Calu3 (cell line): ENCODE data around the gene KIAA0232. TPM values are rescaled to one million over a fixed set of nuclear protein-coding genes. Genes with fewer than 3 reads are reported as not detected.
"Not testable (repeated sequence)": the region's sequence is repeated elsewhere in the genome, so short reads cannot be mapped to it uniquely, and the experiment has no call there.

Experiments used
- BruUV-seq: library from RNA; stranded (reverse); fragments of 400-500 nt; replicated peaks from 2 replicates; lab custom pipeline; 2021; lab: Mats Ljungman, UMichigan
- CTCF ChIA-PET: fragments of 300-600 bp; sonication (Branson Sonifier 250); formaldehyde crosslinking; loops from one replicate; lab custom pipeline; 2022; ENCODE audit warnings: antibody characterized with exemption; lab: Charles Lee
- DNase-seq: peaks from one replicate; pipeline ENCODE4 v3.0.0; 2022
- H3K27ac Mint-ChIP-seq: one replicate; pipeline ENCODE4 v1.8.0; 2022; ENCODE audit warnings: mixed read lengths; ENCODE audit not compliant: unreplicated experiment
- H3K27me3 Mint-ChIP-seq: one replicate; pipeline ENCODE4 v1.8.0; 2022; ENCODE audit warnings: mixed read lengths; ENCODE audit not compliant: unreplicated experiment
- H3K36me3 Mint-ChIP-seq: one replicate; pipeline ENCODE4 v1.8.0; 2022; ENCODE audit warnings: mild to moderate bottlenecking, moderate library complexity, mixed read lengths; ENCODE audit not compliant: insufficient read depth, unreplicated experiment
- H3K4me1 Mint-ChIP-seq: one replicate; pipeline ENCODE4 v1.8.0; 2022; ENCODE audit warnings: mild to moderate bottlenecking, low read depth, mixed read lengths; ENCODE audit not compliant: unreplicated experiment
- H3K4me3 Mint-ChIP-seq: one replicate; pipeline ENCODE4 v1.8.0; 2022; ENCODE audit warnings: mild to moderate bottlenecking, low read depth, moderate library complexity, mixed read lengths; ENCODE audit not compliant: unreplicated experiment
- H3K9me3 Mint-ChIP-seq: one replicate; pipeline ENCODE4 v1.8.0; 2022; ENCODE audit warnings: low read depth, mixed read lengths; ENCODE audit not compliant: unreplicated experiment
- intact Hi-C: fragments of 100-400 bp; cut with micrococcal nuclease; formaldehyde crosslinking; loops from one replicate; pipeline ENCODE4 v1.10.0; 2022; ENCODE audit not compliant: unreplicated experiment
- total RNA-seq: library from RNA; stranded (reverse); gene quantifications from 2 replicates; pipeline ENCODE4 v1.2.3, GENCODE V29; 2022
- TF ChIP-seq, protein P1 (sequence below): fragments of 200-600 bp; IDR thresholded peaks from one replicate; pipeline ENCODE4 v1.8.0; 2022; ENCODE audit warnings: antibody characterized with exemption; ENCODE audit not compliant: unreplicated experiment

The KIAA0232 gene
- total RNA-seq, 1 experiment from 2014 or later = 17.7 TPM

- DNase-seq = no peak
- H3K4me1 Mint-ChIP-seq = peaks cover 21% of the 10 kb centered on the region
- H3K27me3 Mint-ChIP-seq = no peaks in the 10 kb centered on the region
- TF ChIP-seq, protein P1, sequence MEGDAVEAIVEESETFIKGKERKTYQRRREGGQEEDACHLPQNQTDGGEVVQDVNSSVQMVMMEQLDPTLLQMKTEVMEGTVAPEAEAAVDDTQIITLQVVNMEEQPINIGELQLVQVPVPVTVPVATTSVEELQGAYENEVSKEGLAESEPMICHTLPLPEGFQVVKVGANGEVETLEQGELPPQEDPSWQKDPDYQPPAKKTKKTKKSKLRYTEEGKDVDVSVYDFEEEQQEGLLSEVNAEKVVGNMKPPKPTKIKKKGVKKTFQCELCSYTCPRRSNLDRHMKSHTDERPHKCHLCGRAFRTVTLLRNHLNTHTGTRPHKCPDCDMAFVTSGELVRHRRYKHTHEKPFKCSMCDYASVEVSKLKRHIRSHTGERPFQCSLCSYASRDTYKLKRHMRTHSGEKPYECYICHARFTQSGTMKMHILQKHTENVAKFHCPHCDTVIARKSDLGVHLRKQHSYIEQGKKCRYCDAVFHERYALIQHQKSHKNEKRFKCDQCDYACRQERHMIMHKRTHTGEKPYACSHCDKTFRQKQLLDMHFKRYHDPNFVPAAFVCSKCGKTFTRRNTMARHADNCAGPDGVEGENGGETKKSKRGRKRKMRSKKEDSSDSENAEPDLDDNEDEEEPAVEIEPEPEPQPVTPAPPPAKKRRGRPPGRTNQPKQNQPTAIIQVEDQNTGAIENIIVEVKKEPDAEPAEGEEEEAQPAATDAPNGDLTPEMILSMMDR = no peak
- no peaks in the 10 kb centered on the region for H3K9me3 Mint-ChIP-seq
- intact Hi-C loops = no loop called here
- H3K27ac Mint-ChIP-seq = peak overlapping the region; percentile 75
- H3K4me3 Mint-ChIP-seq = peak overlapping the region; percentile 94
- CTCF ChIA-PET = interaction anchor here (0.6 kb wide), 1 partner anchor 156 kb away, joined by 3 read pairs; no protein-coding TSS in a partner anchor
- peaks cover 38% of the 10 kb centered on the region for H3K36me3 Mint-ChIP-seq
- BruUV-seq = TSS peak; percentile 27
These were observed 128.7 kb downstream of the KIAA0232 start for GRCh38 chr4:6910960-6911874.

GRCh38 chr4:6911917-6912316, 129.4 kb downstream of the KIAA0232 start:
- H3K27ac Mint-ChIP-seq, intact Hi-C loops, CTCF ChIA-PET, H3K4me3 Mint-ChIP-seq, DNase-seq, H3K9me3 Mint-ChIP-seq, H3K27me3 Mint-ChIP-seq, BruUV-seq: not testable (repeated sequence)
- Mint-ChIP-seq H3K36me3 (peaks cover 40% of the 10 kb centered on the region), H3K4me1 (peaks cover 28% of the 10 kb centered on the region)

DNA sequence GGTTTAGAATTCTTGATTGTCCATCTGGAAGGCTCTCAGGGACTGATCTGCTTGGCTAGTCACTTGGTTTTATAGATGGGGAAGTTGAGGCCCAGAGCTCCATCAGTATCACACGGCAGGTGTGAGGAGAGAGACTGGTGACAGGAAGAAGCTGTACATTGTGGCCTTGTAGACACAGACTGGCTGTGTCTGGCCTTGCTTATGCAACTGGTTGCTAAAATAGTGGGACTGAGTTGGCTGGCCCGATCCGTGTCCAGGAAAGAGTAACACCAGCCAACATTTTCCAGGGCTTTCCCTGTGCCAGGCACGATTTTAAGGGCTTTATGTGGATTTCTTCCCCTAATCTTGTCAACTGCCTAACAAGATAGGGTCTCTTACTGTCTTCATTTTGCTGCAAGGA, 129.9 kb downstream of the KIAA0232 start:
- no peaks in the 10 kb centered on the region for H3K27me3 Mint-ChIP-seq
- CTCF ChIA-PET = no interaction called here
- DNase-seq = no peak
- BruUV-seq = no TSS peak
- H3K4me3 Mint-ChIP-seq = no peak overlapping the region
- TF ChIP-seq, protein P1 = no peak
- H3K4me1 Mint-ChIP-seq = peaks cover 31% of the 10 kb centered on the region
- H3K36me3 Mint-ChIP-seq = peaks cover 43% of the 10 kb centered on the region
- no peak overlapping the region for H3K27ac Mint-ChIP-seq
- no peaks in the 10 kb centered on the region for H3K9me3 Mint-ChIP-seq
- intact Hi-C loops = no loop called here

- Mint-ChIP-seq H3K27me3 (no peaks in the 10 kb centered on the region), H3K4me3 (no peak overlapping the region), H3K9me3 (no peaks in the 10 kb centered on the region), H3K4me1 (peaks cover 29% of the 10 kb centered on the region), H3K36me3 (peaks cover 37% of the 10 kb centered on the region), H3K27ac (no peak overlapping the region)
- TF ChIP-seq, protein P1 = no peak
- BruUV-seq = TSS peak; percentile 3
- CTCF ChIA-PET = no interaction called here
- DNase-seq = no peak
- intact Hi-C loops = no loop called here
These were observed 130.9 kb downstream of the KIAA0232 start for GRCh38 chr4:6913350-6913905.
